Prostate gland (tissue), 2 donors: ENCODE measurements around the gene STAM.

Experiments
- POLR2A ChIP-seq: fragments of 450-650 bp; IDR thresholded peaks from one replicate; pipeline ENCODE4 v1.6.1; 2016; ENCODE audit warnings: antibody characterized with exemption, mild to moderate bottlenecking
- TF ChIP-seq, protein P1 (sequence below), 4 experiments: fragments of 200-600 bp in 2 of 4; fragments of 450-650 bp in 2 of 4; sonication (generic) in 2 of 4; IDR thresholded peaks; 1 replicate in 3 of 4; 2 replicates in 1 of 4; pipeline ENCODE4 v1.5.1; 2016 to 2019; ENCODE audit warnings: antibody characterized with exemption in 4 of 4, mild to moderate bottlenecking in 2 of 4, moderate library complexity in 2 of 4

GRCh38 chr10:17648243-17649035 is 4.5 kb downstream of the STAM start:
- TF ChIP-seq, protein P1, sequence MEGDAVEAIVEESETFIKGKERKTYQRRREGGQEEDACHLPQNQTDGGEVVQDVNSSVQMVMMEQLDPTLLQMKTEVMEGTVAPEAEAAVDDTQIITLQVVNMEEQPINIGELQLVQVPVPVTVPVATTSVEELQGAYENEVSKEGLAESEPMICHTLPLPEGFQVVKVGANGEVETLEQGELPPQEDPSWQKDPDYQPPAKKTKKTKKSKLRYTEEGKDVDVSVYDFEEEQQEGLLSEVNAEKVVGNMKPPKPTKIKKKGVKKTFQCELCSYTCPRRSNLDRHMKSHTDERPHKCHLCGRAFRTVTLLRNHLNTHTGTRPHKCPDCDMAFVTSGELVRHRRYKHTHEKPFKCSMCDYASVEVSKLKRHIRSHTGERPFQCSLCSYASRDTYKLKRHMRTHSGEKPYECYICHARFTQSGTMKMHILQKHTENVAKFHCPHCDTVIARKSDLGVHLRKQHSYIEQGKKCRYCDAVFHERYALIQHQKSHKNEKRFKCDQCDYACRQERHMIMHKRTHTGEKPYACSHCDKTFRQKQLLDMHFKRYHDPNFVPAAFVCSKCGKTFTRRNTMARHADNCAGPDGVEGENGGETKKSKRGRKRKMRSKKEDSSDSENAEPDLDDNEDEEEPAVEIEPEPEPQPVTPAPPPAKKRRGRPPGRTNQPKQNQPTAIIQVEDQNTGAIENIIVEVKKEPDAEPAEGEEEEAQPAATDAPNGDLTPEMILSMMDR (IDR thresholded peaks at IDR 0.05) = no peak
- no peak for TF ChIP-seq POLR2A
